Thyroid gland (tissue), 4 donors: ENCODE data around the gene ERI2.

ENCODE experiments used
- CTCF ChIP-seq, 6 experiments: fragments of 200-600 bp in 3 of 6; fragments of 450-650 bp in 3 of 6; sonication (generic) in 3 of 6; IDR thresholded peaks; one replicate each; pipeline ENCODE4 v1.5.1; 2016 to 2019; ENCODE audit warnings: antibody characterized with exemption in 6 of 6, mild to moderate bottlenecking in 2 of 6, inconsistent platforms in 1 of 6, moderate library complexity in 1 of 6
- POLR2A ChIP-seq, 2 donors: fragments of 450-650 bp; IDR thresholded peaks; one replicate each; pipeline ENCODE4 v1.6.1; 2017; ENCODE audit warnings: antibody characterized with exemption in 2 of 2, mild to moderate bottlenecking in 2 of 2, moderate library complexity in 1 of 2

DNA sequence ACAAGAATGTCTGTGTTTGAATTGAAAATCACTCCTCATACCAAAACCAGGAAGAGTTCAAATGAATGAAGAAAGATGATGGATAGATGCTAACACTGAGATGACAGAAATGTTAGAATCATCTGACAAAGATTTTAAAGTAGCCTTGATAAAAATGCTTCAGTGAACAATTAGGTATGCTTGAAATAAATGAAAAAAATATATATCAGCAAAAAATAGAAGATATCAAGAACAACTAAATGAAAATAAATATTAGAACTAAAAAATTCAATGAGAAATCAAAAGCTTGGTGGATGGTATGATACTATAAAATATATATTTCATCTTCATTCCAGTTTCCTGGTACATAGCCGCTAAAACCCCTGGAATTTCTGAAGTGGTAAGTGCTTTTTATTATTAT, 51.0 kb downstream of the ERI2 start:
- TF ChIP-seq CTCF (IDR thresholded peaks at IDR 0.05) (no peak), POLR2A (IDR thresholded peaks at IDR 0.05) (no peak)
